Caco-2 (cell line): Measurements from ENCODE around the gene AKAP6. TPM values are rescaled to one million over a fixed set of nuclear protein-coding genes. Genes with fewer than 3 reads are reported as not detected.

Source experiments
- BruUV-seq: library from RNA; stranded (reverse); fragments of 400-500 nt; replicated peaks from 2 replicates; lab custom pipeline; 2021; lab: Mats Ljungman, UMichigan
- CTCF ChIA-PET: fragments of 300-600 bp; sonication (Branson Sonifier 250); formaldehyde crosslinking; loops from one replicate; lab custom pipeline; 2022; ENCODE audit warnings: antibody characterized with exemption; lab: Charles Lee
- POLR2A ChIA-PET: fragments of 300-600 bp; sonication (Branson Sonifier 250); formaldehyde crosslinking; loops from one replicate; lab custom pipeline; 2022; ENCODE audit warnings: antibody characterized with exemption; lab: Charles Lee
- DNase-seq, 2 experiments: peaks; one replicate each; pipeline versions ENCODE4 v3.0.0 to v3.0.0-alpha.2; 2020 to 2022
- H3K27me3 ChIP-seq: replicated peaks from 2 replicates; pipeline ENCODE4 v1.6.0; 2011; ENCODE audit warnings: low read length; ENCODE audit not compliant: control insufficient read depth, insufficient read depth
- H3K36me3 ChIP-seq: 2 replicates; pipeline ENCODE4 v1.5.1; 2011; ENCODE audit warnings: low read length; ENCODE audit not compliant: control insufficient read depth, insufficient read depth
- H3K4me1 ChIP-seq: fragments of 250-450 bp; sonication (Bioruptor Pico); 2 replicates; pipeline ENCODE4 v1.5.1; 2020; ENCODE audit warnings: mild to moderate bottlenecking
- H3K4me3 ChIP-seq: 2 replicates; pipeline ENCODE4 v1.5.1; 2011; ENCODE audit warnings: low read depth, mild to moderate bottlenecking, control low read depth, low read length
- H3K9me3 ChIP-seq: fragments of 250-450 bp; sonication (Bioruptor Pico); 2 replicates; pipeline ENCODE4 v1.5.1; 2020; ENCODE audit warnings: mild to moderate bottlenecking, moderate library complexity
- H3K27ac Mint-ChIP-seq: one replicate; pipeline ENCODE4 v1.8.0; 2022; ENCODE audit warnings: mixed read lengths; ENCODE audit not compliant: unreplicated experiment
- H3K27me3 Mint-ChIP-seq: one replicate; pipeline ENCODE4 v1.8.0; 2022; ENCODE audit warnings: mixed read lengths; ENCODE audit not compliant: insufficient read depth, unreplicated experiment
- H3K36me3 Mint-ChIP-seq: one replicate; pipeline ENCODE4 v1.8.0; 2022; ENCODE audit warnings: mild to moderate bottlenecking, mixed read lengths; ENCODE audit not compliant: insufficient read depth, unreplicated experiment
- H3K4me1 Mint-ChIP-seq: one replicate; pipeline ENCODE4 v1.8.0; 2022; ENCODE audit warnings: low read depth, mixed read lengths; ENCODE audit not compliant: unreplicated experiment
- H3K4me3 Mint-ChIP-seq: one replicate; pipeline ENCODE4 v1.8.0; 2022; ENCODE audit warnings: mild to moderate bottlenecking, moderate library complexity, mixed read lengths; ENCODE audit not compliant: unreplicated experiment
- H3K9me3 Mint-ChIP-seq: one replicate; pipeline ENCODE4 v1.8.0; 2022; ENCODE audit warnings: mixed read lengths; ENCODE audit not compliant: unreplicated experiment
- intact Hi-C: fragments of 100-400 bp; cut with micrococcal nuclease; formaldehyde crosslinking; loops from one replicate; pipeline ENCODE4 v1.10.0; 2022; ENCODE audit not compliant: unreplicated experiment
- total RNA-seq: library from RNA; stranded (reverse); gene quantifications from 2 replicates; pipeline ENCODE4 v1.2.3, GENCODE V29; 2022
- TF ChIP-seq, protein P1 (sequence below), 2 experiments: fragments of 200-600 bp in 1 of 2; IDR thresholded peaks; 1 replicate in 1 of 2; 2 replicates in 1 of 2; pipeline versions ENCODE4 v1.5.1 to v1.8.0; 2011 to 2022; ENCODE audit warnings: antibody characterized with exemption in 1 of 2, control low read depth in 1 of 2, inconsistent platforms in 1 of 2, low read depth in 1 of 2, low read length in 1 of 2, mild to moderate bottlenecking in 1 of 2, moderate library complexity in 1 of 2; ENCODE audit not compliant: insufficient read depth in 1 of 2, severe bottlenecking in 1 of 2, unreplicated experiment in 1 of 2

Gene AKAP6
- total RNA-seq, 1 experiment from 2014 or later, result 3.0 TPM

DNA sequence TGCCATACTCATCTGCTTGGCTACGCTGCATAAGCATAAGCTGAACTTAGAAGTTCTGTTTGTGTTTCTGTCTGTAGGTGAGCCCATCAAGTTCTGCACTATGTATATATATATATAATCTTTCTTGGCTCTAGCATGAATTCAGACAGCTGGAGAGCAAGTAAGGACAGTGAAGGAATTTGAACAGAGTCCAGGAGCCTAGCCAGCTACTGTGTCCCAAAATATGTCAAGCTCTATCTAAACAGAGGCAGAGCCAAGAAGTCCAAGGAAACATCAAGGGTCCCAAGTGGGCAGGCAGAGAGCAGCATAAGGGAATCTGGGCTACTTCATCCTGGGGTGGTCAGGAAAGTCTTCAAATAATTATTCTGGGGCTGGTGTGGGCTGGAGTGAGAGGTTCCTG is 491.1 kb downstream of the AKAP6 start:
- Histone ChIP-seq H3K27me3 (no peaks in the 10 kb centered on the region), H3K9me3 (no peaks in the 10 kb centered on the region), H3K4me1 (no peaks in the 10 kb centered on the region), H3K36me3 (no peaks in the 10 kb centered on the region), H3K4me3 (no peak overlapping the region)
- BruUV-seq, result no TSS peak
- Mint-ChIP-seq H3K4me1 (no peaks in the 10 kb centered on the region), H3K27ac (no peak overlapping the region), H3K4me3 (no peak overlapping the region), H3K27me3 (no peaks in the 10 kb centered on the region), H3K36me3 (no peaks in the 10 kb centered on the region), H3K9me3 (no peaks in the 10 kb centered on the region)
- TF ChIP-seq, protein P1, sequence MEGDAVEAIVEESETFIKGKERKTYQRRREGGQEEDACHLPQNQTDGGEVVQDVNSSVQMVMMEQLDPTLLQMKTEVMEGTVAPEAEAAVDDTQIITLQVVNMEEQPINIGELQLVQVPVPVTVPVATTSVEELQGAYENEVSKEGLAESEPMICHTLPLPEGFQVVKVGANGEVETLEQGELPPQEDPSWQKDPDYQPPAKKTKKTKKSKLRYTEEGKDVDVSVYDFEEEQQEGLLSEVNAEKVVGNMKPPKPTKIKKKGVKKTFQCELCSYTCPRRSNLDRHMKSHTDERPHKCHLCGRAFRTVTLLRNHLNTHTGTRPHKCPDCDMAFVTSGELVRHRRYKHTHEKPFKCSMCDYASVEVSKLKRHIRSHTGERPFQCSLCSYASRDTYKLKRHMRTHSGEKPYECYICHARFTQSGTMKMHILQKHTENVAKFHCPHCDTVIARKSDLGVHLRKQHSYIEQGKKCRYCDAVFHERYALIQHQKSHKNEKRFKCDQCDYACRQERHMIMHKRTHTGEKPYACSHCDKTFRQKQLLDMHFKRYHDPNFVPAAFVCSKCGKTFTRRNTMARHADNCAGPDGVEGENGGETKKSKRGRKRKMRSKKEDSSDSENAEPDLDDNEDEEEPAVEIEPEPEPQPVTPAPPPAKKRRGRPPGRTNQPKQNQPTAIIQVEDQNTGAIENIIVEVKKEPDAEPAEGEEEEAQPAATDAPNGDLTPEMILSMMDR (IDR thresholded peaks at IDR 0.05; ENCODE audit: insufficient read depth in 1 of 2, low read depth in 1 of 2, low read length in 1 of 2, severe bottlenecking in 1 of 2, unreplicated experiment in 1 of 2), result no peak
- CTCF ChIA-PET, result no interaction called here
- POLR2A ChIA-PET, result no interaction called here
- intact Hi-C loops, result no loop called here
- DNase-seq, result no peak

DNA sequence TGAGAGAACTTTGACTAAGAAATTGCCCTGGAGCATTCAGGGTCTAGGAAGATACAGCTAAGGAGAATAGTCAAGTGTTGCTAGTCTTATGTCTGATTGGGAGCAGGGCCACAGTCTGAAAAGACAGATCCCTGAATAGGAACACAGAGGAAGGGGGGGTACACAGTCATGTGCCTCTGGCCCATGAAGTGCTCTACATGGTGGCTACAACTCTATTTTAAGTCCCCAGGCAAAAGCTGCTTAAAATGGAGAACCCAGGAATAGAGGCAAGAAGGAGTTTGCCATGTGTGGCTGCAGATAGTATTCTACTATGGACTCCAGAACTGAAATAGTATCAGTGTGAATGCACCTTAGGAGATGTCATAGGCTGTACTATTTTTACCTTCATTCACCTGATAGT is 491.6 kb downstream of the AKAP6 start:
- ChIA-PET POLR2A (no interaction called here), CTCF (no interaction called here)
- TF ChIP-seq, protein P1 (IDR thresholded peaks at IDR 0.05; ENCODE audit: insufficient read depth in 1 of 2, low read depth in 1 of 2, low read length in 1 of 2, severe bottlenecking in 1 of 2, unreplicated experiment in 1 of 2), result no peak
- no peak overlapping the region for H3K27ac Mint-ChIP-seq
- H3K4me3 ChIP-seq, result no peak overlapping the region
- intact Hi-C loops, result no loop called here
- H3K9me3 ChIP-seq, result no peaks in the 10 kb centered on the region
- no peaks in the 10 kb centered on the region for H3K4me1 Mint-ChIP-seq
- no peak overlapping the region for H3K4me3 Mint-ChIP-seq
- H3K36me3 ChIP-seq, result no peaks in the 10 kb centered on the region
- H3K9me3 Mint-ChIP-seq, result no peaks in the 10 kb centered on the region
- no peaks in the 10 kb centered on the region for H3K27me3 ChIP-seq
- H3K27me3 Mint-ChIP-seq, result no peaks in the 10 kb centered on the region
- no peak for DNase-seq
- no TSS peak for BruUV-seq
- H3K4me1 ChIP-seq, result no peaks in the 10 kb centered on the region
- H3K36me3 Mint-ChIP-seq, result no peaks in the 10 kb centered on the region

DNA sequence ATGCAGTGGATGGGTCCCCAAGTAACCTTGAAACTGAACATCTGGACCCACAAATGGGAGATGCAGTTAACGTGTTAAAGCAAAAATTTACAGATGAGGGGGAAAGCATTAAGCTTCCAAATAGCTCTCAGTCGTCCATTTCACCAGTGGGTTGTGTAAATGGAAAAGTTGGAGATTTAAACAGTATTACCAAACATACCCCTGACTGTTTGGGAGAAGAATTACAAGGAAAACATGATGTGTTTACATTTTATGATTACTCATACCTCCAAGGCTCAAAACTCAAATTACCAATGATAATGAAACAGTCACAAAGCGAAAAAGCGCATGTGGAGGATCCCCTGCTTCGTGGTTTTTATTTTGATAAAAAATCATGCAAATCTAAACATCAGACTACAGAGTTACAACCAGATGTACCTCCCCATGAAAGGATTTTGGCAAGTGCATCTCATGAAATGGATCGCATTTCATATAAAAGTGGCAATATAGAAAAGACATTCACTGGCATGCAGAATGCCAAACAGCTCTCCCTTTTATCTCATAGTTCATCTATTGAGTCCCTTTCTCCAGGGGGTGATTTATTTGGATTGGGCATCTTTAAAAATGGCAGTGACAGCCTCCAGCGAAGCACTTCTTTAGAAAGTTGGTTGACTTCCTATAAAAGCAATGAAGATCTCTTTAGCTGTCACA is 493.0 kb downstream of the AKAP6 start:
- Histone ChIP-seq H3K4me3 (no peak overlapping the region), H3K4me1 (no peaks in the 10 kb centered on the region), H3K9me3 (no peaks in the 10 kb centered on the region), H3K36me3 (no peaks in the 10 kb centered on the region), H3K27me3 (no peaks in the 10 kb centered on the region)
- H3K9me3 Mint-ChIP-seq, result no peaks in the 10 kb centered on the region
- ChIA-PET POLR2A (no interaction called here), CTCF (no interaction called here)
- no peaks in the 10 kb centered on the region for H3K36me3 Mint-ChIP-seq
- intact Hi-C loops, result no loop called here
- H3K27ac Mint-ChIP-seq, result no peak overlapping the region
- no peaks in the 10 kb centered on the region for H3K27me3 Mint-ChIP-seq
- no peak overlapping the region for H3K4me3 Mint-ChIP-seq
- no TSS peak for BruUV-seq
- TF ChIP-seq, protein P1 (IDR thresholded peaks at IDR 0.05; ENCODE audit: insufficient read depth in 1 of 2, low read depth in 1 of 2, low read length in 1 of 2, severe bottlenecking in 1 of 2, unreplicated experiment in 1 of 2), result no peak
- DNase-seq, result no peak
- no peaks in the 10 kb centered on the region for H3K4me1 Mint-ChIP-seq
